ENCODE results near the gene MSI2.

- no peak for TF ChIP-seq POLR2A (IDR thresholded peaks at IDR 0.05)
- TF ChIP-seq, protein P1, sequence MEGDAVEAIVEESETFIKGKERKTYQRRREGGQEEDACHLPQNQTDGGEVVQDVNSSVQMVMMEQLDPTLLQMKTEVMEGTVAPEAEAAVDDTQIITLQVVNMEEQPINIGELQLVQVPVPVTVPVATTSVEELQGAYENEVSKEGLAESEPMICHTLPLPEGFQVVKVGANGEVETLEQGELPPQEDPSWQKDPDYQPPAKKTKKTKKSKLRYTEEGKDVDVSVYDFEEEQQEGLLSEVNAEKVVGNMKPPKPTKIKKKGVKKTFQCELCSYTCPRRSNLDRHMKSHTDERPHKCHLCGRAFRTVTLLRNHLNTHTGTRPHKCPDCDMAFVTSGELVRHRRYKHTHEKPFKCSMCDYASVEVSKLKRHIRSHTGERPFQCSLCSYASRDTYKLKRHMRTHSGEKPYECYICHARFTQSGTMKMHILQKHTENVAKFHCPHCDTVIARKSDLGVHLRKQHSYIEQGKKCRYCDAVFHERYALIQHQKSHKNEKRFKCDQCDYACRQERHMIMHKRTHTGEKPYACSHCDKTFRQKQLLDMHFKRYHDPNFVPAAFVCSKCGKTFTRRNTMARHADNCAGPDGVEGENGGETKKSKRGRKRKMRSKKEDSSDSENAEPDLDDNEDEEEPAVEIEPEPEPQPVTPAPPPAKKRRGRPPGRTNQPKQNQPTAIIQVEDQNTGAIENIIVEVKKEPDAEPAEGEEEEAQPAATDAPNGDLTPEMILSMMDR (IDR thresholded peaks at IDR 0.05), result no peak
These were observed 209.7 kb downstream of the MSI2 start for GRCh38 chr17:57466017-57466471.

Measured in thyroid gland (tissue), 4 donors.